T-helper 1 cell (primary cell): Measurements from ENCODE around the gene RNF212B.

Experiments
- DNase-seq, 5 donors: peaks; one replicate each; pipeline ENCODE4 v3.0.0-alpha.2; 2012 to 2020

RNF212B gene

GRCh38 chr14:23321572-23322547 lies 84.1 kb downstream of the RNF212B start:
- DNase-seq = peak in 4 of 5 donors; percentile 20 to 53 (median 20)
